Fibroblast of villous mesenchyme (primary cell): Measurements from ENCODE around the gene SPSB4. TPM values are rescaled to one million over a fixed set of nuclear protein-coding genes. Genes with fewer than 3 reads are reported as not detected.

Experiments
- DNase-seq: peaks from one replicate; pipeline ENCODE4 v3.0.0-alpha.2; 2010; ENCODE audit warnings: low read depth
- H3K4me3 ChIP-seq: 2 replicates; pipeline ENCODE4 v1.5.1; 2011; ENCODE audit warnings: low read depth, mild to moderate bottlenecking, low read length
- CTCF ChIP-seq: IDR thresholded peaks from 2 replicates; pipeline ENCODE4 v1.5.1; 2012; ENCODE audit warnings: low read depth, mild to moderate bottlenecking, low read length; ENCODE audit not compliant: insufficient read depth
- total RNA-seq: library from RNA; depleted of rRNA; stranded (reverse); fragments of >200 nt; gene quantifications from 2 replicates; pipeline ENCODE4 v1.2.3, GENCODE V29; 2012

SPSB4 gene
- total RNA-seq, 1 donor: not detected

- no peak overlapping the region for H3K4me3 ChIP-seq
- TF ChIP-seq CTCF: no peak
- DNase-seq: no peak
Measured at GRCh38 chr3:141129541-141130011, 78.4 kb downstream of the SPSB4 start.

GRCh38 chr3:141143517-141143916 lies 92.4 kb downstream of the SPSB4 start:
- no peak overlapping the region for H3K4me3 ChIP-seq
- no peak for DNase-seq
- no peak for TF ChIP-seq CTCF

- no peak for TF ChIP-seq CTCF
- no peak for DNase-seq
- H3K4me3 ChIP-seq: no peak overlapping the region
Measured at GRCh38 chr3:141146979-141147470, 95.9 kb downstream of the SPSB4 start.

GRCh38 chr3:141147657-141148056 lies 96.5 kb downstream of the SPSB4 start:
- TF ChIP-seq CTCF: no peak
- H3K4me3 ChIP-seq: no peak overlapping the region

GRCh38 chr3:141148169-141148568 lies 97.0 kb downstream of the SPSB4 start:
- DNase-seq: no peak
- TF ChIP-seq CTCF: no peak
- H3K4me3 ChIP-seq: no peak overlapping the region

More at GRCh38 chr3:141147657-141148056, 96.5 kb downstream of the SPSB4 start:
- DNase-seq: no peak

GRCh38 chr3:141148770-141149169 lies 97.6 kb downstream of the SPSB4 start:
- no peak overlapping the region for H3K4me3 ChIP-seq
- TF ChIP-seq CTCF: no peak
- DNase-seq: no peak

DNA sequence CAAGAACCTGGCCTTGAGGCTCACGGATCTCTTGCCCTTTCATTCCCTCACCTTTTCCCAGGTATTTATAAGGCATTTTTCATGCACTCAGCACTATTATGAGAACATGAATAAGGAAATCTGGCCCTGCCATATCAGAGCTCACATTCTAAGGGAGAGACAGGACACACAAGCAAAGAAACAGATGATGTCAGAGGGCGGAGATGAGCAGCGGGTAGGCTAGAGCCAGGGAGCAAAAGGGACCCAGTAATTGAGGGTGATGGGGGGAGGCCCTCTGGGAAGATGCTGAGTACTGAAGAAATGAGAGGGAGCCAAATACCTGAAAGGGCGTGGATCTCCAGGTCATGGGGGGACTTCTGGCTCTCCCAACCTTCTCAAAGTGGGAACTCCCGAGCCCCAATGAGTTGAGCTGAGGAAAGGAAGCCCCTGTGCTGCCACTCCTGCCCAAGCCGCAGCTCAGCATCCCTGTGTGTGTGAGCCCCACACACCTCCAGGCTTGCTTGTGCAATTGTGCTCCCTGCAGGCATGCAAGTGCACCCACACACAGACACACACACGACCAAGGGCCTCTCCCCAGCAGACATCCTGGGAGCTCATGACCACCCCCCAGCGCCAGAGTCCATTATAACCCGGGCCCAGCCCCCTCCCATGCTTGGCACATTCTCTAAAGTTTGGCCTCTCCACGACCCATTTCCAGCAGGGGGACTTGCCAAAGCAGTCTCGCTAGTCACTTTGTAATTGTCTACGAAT lies 99.1 kb downstream of the SPSB4 start:
- DNase-seq: no peak

More for the DNA sequence above, 99.1 kb downstream of the SPSB4 start:
- no peak overlapping the region for H3K4me3 ChIP-seq
- TF ChIP-seq CTCF: no peak
